Nephron progenitor cell (in vitro differentiated cells): ENCODE measurements around the gene NMNAT2.

Experiments
- DNase-seq: peaks from one replicate; pipeline ENCODE4 v3.0.0; 2021
- H3K27ac Mint-ChIP-seq: 2 replicates; pipeline ENCODE4 v1.8.0; 2021; ENCODE audit warnings: mild to moderate bottlenecking, moderate library complexity, mixed read lengths
- H3K27me3 Mint-ChIP-seq: 2 replicates; pipeline ENCODE4 v1.8.0; 2021; ENCODE audit warnings: mild to moderate bottlenecking, low read depth, mixed read lengths; ENCODE audit not compliant: poor library complexity
- H3K36me3 Mint-ChIP-seq: 2 replicates; pipeline ENCODE4 v1.8.0; 2021; ENCODE audit warnings: low read depth, mixed read lengths
- H3K4me1 Mint-ChIP-seq: 2 replicates; pipeline ENCODE4 v1.8.0; 2021; ENCODE audit warnings: mixed read lengths
- H3K4me3 Mint-ChIP-seq: 2 replicates; pipeline ENCODE4 v1.8.0; 2021; ENCODE audit warnings: mild to moderate bottlenecking, moderate library complexity, mixed read lengths
- H3K9me3 Mint-ChIP-seq: 2 replicates; pipeline ENCODE4 v1.8.0; 2021; ENCODE audit warnings: mild to moderate bottlenecking, moderate library complexity, mixed read lengths
- CTCF ChIP-seq: fragments of 200-600 bp; sonication (generic); IDR thresholded peaks from 2 replicates; pipeline ENCODE4 v1.5.0; 2021; ENCODE audit warnings: antibody characterized with exemption

NMNAT2 gene

DNA sequence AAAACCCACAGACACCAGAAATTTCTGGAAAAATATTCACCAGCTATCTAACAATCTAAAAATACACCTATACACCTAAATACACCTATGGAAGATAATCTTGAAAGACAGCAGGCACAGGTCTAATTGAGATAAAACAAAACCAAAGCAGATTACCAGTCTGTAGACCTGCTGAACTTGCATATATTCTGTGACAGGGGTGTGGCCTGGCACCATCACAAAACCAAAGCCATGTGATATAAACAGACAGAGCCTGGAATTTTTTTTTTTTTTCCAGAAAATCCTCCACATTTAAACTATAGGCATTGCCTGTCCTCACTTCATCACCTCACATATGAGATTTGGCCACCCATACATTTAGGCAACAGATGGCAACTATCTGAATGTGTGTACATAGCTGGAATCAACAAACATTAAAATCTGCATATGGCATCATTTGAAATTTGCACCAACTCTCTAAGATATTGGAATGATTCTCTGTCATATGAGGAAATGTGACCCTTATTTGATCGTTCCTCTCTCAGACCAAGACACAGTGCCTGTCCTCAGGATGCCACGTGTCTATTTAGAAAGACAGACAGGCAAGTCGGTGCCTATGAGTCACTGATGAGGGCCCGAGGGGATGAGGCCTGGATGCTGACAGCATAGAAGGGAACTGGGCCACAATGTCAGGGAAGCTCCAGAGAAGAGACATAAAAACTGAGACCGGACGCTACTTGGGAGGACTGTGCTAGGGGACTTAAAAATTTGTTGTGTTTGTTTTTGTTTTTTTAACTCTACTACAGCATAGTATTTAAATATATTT lies 32.6 kb downstream of the NMNAT2 start:
- peaks cover 4% of the 10 kb centered on the region for H3K27me3 Mint-ChIP-seq
- no peaks in the 10 kb centered on the region for H3K4me1 Mint-ChIP-seq
- H3K4me3 Mint-ChIP-seq, result no peak overlapping the region
- no peak for DNase-seq
- no peak for TF ChIP-seq CTCF
- no peaks in the 10 kb centered on the region for H3K9me3 Mint-ChIP-seq
- no peak overlapping the region for H3K27ac Mint-ChIP-seq
- H3K36me3 Mint-ChIP-seq, result no peaks in the 10 kb centered on the region

- Mint-ChIP-seq H3K27ac (no peak overlapping the region), H3K36me3 (no peaks in the 10 kb centered on the region), H3K4me1 (no peaks in the 10 kb centered on the region), H3K27me3 (peaks cover 7% of the 10 kb centered on the region), H3K4me3 (no peak overlapping the region), H3K9me3 (no peaks in the 10 kb centered on the region)
- TF ChIP-seq CTCF, result no peak
- DNase-seq, result no peak
Measured at GRCh38 chr1:183379951-183380350, 38.2 kb downstream of the NMNAT2 start.

DNA sequence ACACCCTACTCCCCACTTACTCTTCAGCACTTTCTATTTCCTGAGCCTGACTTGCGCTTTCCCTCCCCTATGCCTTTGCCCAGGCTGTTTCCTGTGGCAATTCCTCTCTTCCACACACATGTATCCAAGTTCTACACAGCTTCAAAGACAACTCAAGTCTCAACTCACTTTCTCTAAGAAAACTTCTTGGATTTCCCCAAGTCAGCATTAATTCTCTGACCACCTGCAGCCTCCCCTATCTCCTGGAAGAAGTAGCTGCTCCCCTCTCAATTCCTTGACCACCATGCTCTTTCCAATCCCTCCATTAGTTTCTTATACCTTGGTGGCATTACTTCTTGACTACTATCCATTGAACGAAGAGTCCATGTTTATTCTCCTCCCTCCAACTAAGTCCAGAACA lies 42.8 kb downstream of the NMNAT2 start:
- H3K36me3 Mint-ChIP-seq, result no peaks in the 10 kb centered on the region
- no peaks in the 10 kb centered on the region for H3K9me3 Mint-ChIP-seq
- no peak overlapping the region for H3K4me3 Mint-ChIP-seq
- H3K4me1 Mint-ChIP-seq, result peaks cover 1% of the 10 kb centered on the region
- TF ChIP-seq CTCF, result no peak
- DNase-seq, result no peak
- no peak overlapping the region for H3K27ac Mint-ChIP-seq
- H3K27me3 Mint-ChIP-seq, result peaks cover 10% of the 10 kb centered on the region

DNA sequence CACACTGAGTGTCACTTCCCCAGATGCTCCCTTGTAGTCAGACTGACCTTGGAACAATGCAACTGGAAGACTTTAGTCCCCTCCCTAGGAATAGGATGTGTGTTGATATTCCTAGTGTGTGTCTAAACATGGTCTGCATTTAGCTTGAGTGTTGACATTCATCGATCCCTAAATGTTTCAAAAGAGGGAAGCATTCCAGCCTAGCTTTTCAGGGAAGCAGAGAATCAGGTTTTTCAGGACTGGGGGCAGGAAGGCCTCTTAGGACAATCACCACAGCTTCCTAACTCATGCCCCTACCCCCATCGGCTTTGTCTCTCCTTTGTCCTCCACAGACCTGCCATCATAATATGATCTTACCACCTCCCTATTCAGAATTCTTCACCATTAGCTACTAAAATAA lies 43.4 kb downstream of the NMNAT2 start:
- DNase-seq, result no peak
- Mint-ChIP-seq H3K36me3 (no peaks in the 10 kb centered on the region), H3K4me1 (peaks cover 7% of the 10 kb centered on the region), H3K4me3 (no peak overlapping the region), H3K9me3 (no peaks in the 10 kb centered on the region), H3K27ac (no peak overlapping the region), H3K27me3 (peaks cover 10% of the 10 kb centered on the region)
- no peak for TF ChIP-seq CTCF

- Mint-ChIP-seq H3K27ac (no peak overlapping the region), H3K4me3 (no peak overlapping the region), H3K4me1 (peaks cover 19% of the 10 kb centered on the region), H3K27me3 (peaks cover 10% of the 10 kb centered on the region), H3K9me3 (no peaks in the 10 kb centered on the region), H3K36me3 (no peaks in the 10 kb centered on the region)
- no peak for DNase-seq
- no peak for TF ChIP-seq CTCF
Measured at GRCh38 chr1:183372586-183373230, 45.5 kb downstream of the NMNAT2 start.
